ENCODE measurements around the gene KLF4.

KLF4 gene

GRCh38 chr9:107447081-107447480 lies 42.5 kb downstream of the KLF4 start:
- TF ChIP-seq REST (IDR thresholded peaks at IDR 0.05; ENCODE audit: low read depth): no peak
- TF ChIP-seq, protein P1, sequence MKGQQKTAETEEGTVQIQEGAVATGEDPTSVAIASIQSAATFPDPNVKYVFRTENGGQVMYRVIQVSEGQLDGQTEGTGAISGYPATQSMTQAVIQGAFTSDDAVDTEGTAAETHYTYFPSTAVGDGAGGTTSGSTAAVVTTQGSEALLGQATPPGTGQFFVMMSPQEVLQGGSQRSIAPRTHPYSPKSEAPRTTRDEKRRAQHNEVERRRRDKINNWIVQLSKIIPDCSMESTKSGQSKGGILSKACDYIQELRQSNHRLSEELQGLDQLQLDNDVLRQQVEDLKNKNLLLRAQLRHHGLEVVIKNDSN (IDR thresholded peaks at IDR 0.05): no peak
- no peak for TF ChIP-seq TEAD4 (IDR thresholded peaks at IDR 0.05)
- no peak for TF ChIP-seq RAD21 (IDR thresholded peaks at IDR 0.05; ENCODE audit: low read depth)
- TF ChIP-seq EGR1 (IDR thresholded peaks at IDR 0.05): no peak
- TF ChIP-seq TAF1 (IDR thresholded peaks at IDR 0.05; ENCODE audit: low read depth): no peak
- no peak for TF ChIP-seq EP300 (IDR thresholded peaks at IDR 0.05; ENCODE audit: borderline replicate concordance)
- no peak for TF ChIP-seq YY1 (IDR thresholded peaks at IDR 0.05; ENCODE audit: low read depth)
- no peak for TF ChIP-seq ZBTB7A (IDR thresholded peaks at IDR 0.05; ENCODE audit: low read depth)

DNA sequence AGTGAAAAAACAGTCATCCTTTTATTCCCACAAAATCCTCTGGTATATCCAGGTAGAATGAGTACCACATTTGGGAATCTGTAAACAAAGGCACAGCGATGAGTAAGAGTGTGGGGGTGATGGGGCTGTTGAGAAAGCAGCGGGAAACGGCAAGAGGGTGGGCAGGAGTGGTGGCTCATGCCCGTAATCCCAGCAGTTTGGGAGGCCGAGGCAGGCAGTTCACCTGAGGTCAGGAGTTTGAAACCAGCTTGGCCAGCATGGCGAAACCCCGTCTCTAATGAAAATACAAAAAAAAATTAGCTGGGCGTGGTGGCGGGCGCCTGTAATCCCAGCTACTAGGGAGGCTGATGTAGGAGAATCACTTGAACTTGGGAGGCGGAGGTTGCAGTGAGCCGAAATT lies 43.1 kb downstream of the KLF4 start:
- TF ChIP-seq EGR1 (IDR thresholded peaks at IDR 0.05) (no peak), REST (IDR thresholded peaks at IDR 0.05; ENCODE audit: low read depth) (no peak), EP300 (IDR thresholded peaks at IDR 0.05; ENCODE audit: borderline replicate concordance) (no peak), RAD21 (IDR thresholded peaks at IDR 0.05; ENCODE audit: low read depth) (no peak), TAF1 (IDR thresholded peaks at IDR 0.05; ENCODE audit: low read depth) (no peak), YY1 (IDR thresholded peaks at IDR 0.05; ENCODE audit: low read depth) (no peak), CREB1 (IDR thresholded peaks at IDR 0.05; ENCODE audit: low read depth) (no peak), TCF12 (IDR thresholded peaks at IDR 0.05; ENCODE audit: low read depth) (no peak), ZBTB7A (IDR thresholded peaks at IDR 0.05; ENCODE audit: low read depth) (no peak), MAX (IDR thresholded peaks at IDR 0.05) (no peak), FOXM1 (IDR thresholded peaks at IDR 0.05; ENCODE audit: borderline replicate concordance, low read depth) (no peak), NFIC (IDR thresholded peaks at IDR 0.05) (no peak), TEAD4 (IDR thresholded peaks at IDR 0.05) (no peak)
- TF ChIP-seq, protein P1 (IDR thresholded peaks at IDR 0.05): no peak

GRCh38 chr9:107443786-107444185 lies 45.8 kb downstream of the KLF4 start:
- TF ChIP-seq RAD21 (IDR thresholded peaks at IDR 0.05; ENCODE audit: low read depth): no peak
- no peak for TF ChIP-seq NFIC (IDR thresholded peaks at IDR 0.05)
- TF ChIP-seq YY1 (IDR thresholded peaks at IDR 0.05; ENCODE audit: low read depth): no peak
- no peak for TF ChIP-seq FOXM1 (IDR thresholded peaks at IDR 0.05; ENCODE audit: borderline replicate concordance, low read depth)
- no peak for TF ChIP-seq ZBTB7A (IDR thresholded peaks at IDR 0.05; ENCODE audit: low read depth)

- TF ChIP-seq RAD21 (IDR thresholded peaks at IDR 0.05; ENCODE audit: low read depth) (no peak), TAF1 (IDR thresholded peaks at IDR 0.05; ENCODE audit: low read depth) (no peak), YY1 (IDR thresholded peaks at IDR 0.05; ENCODE audit: low read depth) (no peak), ZBTB7A (IDR thresholded peaks at IDR 0.05; ENCODE audit: low read depth) (no peak), FOXM1 (IDR thresholded peaks at IDR 0.05; ENCODE audit: borderline replicate concordance, low read depth) (no peak), TEAD4 (IDR thresholded peaks at IDR 0.05) (no peak), NFIC (IDR thresholded peaks at IDR 0.05) (no peak), TCF12 (IDR thresholded peaks at IDR 0.05; ENCODE audit: low read depth) (no peak), EP300 (IDR thresholded peaks at IDR 0.05; ENCODE audit: borderline replicate concordance) (no peak), EGR1 (IDR thresholded peaks at IDR 0.05) (no peak), CEBPB (IDR thresholded peaks at IDR 0.05) (no peak), MAX (IDR thresholded peaks at IDR 0.05) (no peak), REST (IDR thresholded peaks at IDR 0.05; ENCODE audit: low read depth) (no peak), CREB1 (IDR thresholded peaks at IDR 0.05; ENCODE audit: low read depth) (no peak)
- TF ChIP-seq, protein P1 (IDR thresholded peaks at IDR 0.05): no peak
Measured at GRCh38 chr9:107439991-107440456, 49.5 kb downstream of the KLF4 start.
